Breast epithelium (tissue), 4 donors: Measurements from ENCODE around the gene SPOCK1. TPM values are rescaled to one million over a fixed set of nuclear protein-coding genes. Genes with fewer than 3 reads are reported as not detected.

ENCODE experiments used
- DNase-seq, 2 donors: peaks; one replicate each; pipeline ENCODE4 v3.0.0-alpha.2; 2019; ENCODE audit warnings: low spot score in 2 of 2
- H3K27ac ChIP-seq, 2 donors: fragments of 200-600 bp; sonication (generic) in 1 of 2; one replicate each; pipeline ENCODE4 v1.5.1; 2016 to 2019; ENCODE audit warnings: mild to moderate bottlenecking in 1 of 2
- H3K27me3 ChIP-seq, 2 donors: fragments of 200-600 bp; sonication (generic) in 1 of 2; one replicate each; pipeline versions ENCODE4 v1.5.1 to v1.6.0; 2017 to 2019; ENCODE audit warnings: control low read depth in 1 of 2, mild to moderate bottlenecking in 1 of 2
- H3K36me3 ChIP-seq: fragments of 200-600 bp; one replicate; pipeline ENCODE4 v1.5.1; 2019
- H3K4me1 ChIP-seq, 2 donors: fragments of 200-600 bp; sonication (generic); one replicate each; pipeline ENCODE4 v1.5.1; 2016 to 2019; ENCODE audit warnings: control low read depth in 1 of 2
- H3K4me3 ChIP-seq, 3 donors: fragments of 200-600 bp; sonication (generic); 1 replicate in 2 of 3; 2 replicates in 1 of 3; pipeline ENCODE4 v1.5.1; 2016 to 2019; ENCODE audit warnings: mild to moderate bottlenecking in 3 of 3, moderate library complexity in 2 of 3
- H3K9me3 ChIP-seq, 2 donors: fragments of 200-600 bp; sonication (generic) in 1 of 2; one replicate each; pipeline ENCODE4 v1.5.1; 2016 to 2019; ENCODE audit warnings: control low read depth in 1 of 2
- POLR2A ChIP-seq: fragments of 450-650 bp; IDR thresholded peaks from one replicate; pipeline ENCODE4 v1.6.1; 2016; ENCODE audit warnings: antibody characterized with exemption, mild to moderate bottlenecking, moderate library complexity
- POLR2AphosphoS5 ChIP-seq, 3 donors: sonication (generic); formaldehyde crosslinking; IDR thresholded peaks; one replicate each; pipeline ENCODE4 v1.6.1; 2017; ENCODE audit warnings: antibody characterized with exemption in 3 of 3
- intact Hi-C: fragments of 100-400 bp; cut with DNase I; formaldehyde crosslinking; loops from one replicate; pipeline ENCODE4 v1.15.1; 2023; ENCODE audit warnings: low total_unique reads
- total RNA-seq, 3 donors: library from RNA; depleted of rRNA; stranded (reverse); fragments of >200 nt; gene quantifications; one replicate each; pipeline ENCODE4 v1.1.0, GENCODE V29; 2016
- TF ChIP-seq, protein P1 (sequence below), 3 donors: fragments of 450-650 bp; IDR thresholded peaks; one replicate each; pipeline ENCODE4 v1.5.1; 2016 to 2017; ENCODE audit warnings: antibody characterized with exemption in 3 of 3, mild to moderate bottlenecking in 3 of 3, moderate library complexity in 3 of 3

The SPOCK1 gene
- total RNA-seq, 3 donors from 2014 or later: 14.5 to 52.0 (median 24.3) TPM

GRCh38 chr5:137101544-137101943 lies 397.6 kb downstream of the SPOCK1 start:
- no peak overlapping the region for H3K4me3 ChIP-seq
- no peak for DNase-seq
- TF ChIP-seq POLR2A: no peak
- TF ChIP-seq POLR2AphosphoS5 (IDR thresholded peaks at IDR 0.05): no peak
- TF ChIP-seq, protein P1, sequence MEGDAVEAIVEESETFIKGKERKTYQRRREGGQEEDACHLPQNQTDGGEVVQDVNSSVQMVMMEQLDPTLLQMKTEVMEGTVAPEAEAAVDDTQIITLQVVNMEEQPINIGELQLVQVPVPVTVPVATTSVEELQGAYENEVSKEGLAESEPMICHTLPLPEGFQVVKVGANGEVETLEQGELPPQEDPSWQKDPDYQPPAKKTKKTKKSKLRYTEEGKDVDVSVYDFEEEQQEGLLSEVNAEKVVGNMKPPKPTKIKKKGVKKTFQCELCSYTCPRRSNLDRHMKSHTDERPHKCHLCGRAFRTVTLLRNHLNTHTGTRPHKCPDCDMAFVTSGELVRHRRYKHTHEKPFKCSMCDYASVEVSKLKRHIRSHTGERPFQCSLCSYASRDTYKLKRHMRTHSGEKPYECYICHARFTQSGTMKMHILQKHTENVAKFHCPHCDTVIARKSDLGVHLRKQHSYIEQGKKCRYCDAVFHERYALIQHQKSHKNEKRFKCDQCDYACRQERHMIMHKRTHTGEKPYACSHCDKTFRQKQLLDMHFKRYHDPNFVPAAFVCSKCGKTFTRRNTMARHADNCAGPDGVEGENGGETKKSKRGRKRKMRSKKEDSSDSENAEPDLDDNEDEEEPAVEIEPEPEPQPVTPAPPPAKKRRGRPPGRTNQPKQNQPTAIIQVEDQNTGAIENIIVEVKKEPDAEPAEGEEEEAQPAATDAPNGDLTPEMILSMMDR (IDR thresholded peaks at IDR 0.05): no peak
- no peaks in the 10 kb centered on the region for H3K27me3 ChIP-seq
- no peaks in the 10 kb centered on the region for H3K9me3 ChIP-seq
- H3K4me1 ChIP-seq: no peaks in the 10 kb centered on the region
- no peaks in the 10 kb centered on the region for H3K36me3 ChIP-seq
- H3K27ac ChIP-seq: no peak overlapping the region
- intact Hi-C loops: no loop called here

- no peaks in the 10 kb centered on the region for H3K4me1 ChIP-seq
- H3K4me3 ChIP-seq: no peak overlapping the region
- no peak for TF ChIP-seq POLR2A
- intact Hi-C loops: no loop called here
- H3K36me3 ChIP-seq: no peaks in the 10 kb centered on the region
- no peaks in the 10 kb centered on the region for H3K9me3 ChIP-seq
- H3K27ac ChIP-seq: no peak overlapping the region
- no peak for DNase-seq
- no peaks in the 10 kb centered on the region for H3K27me3 ChIP-seq
Observed at GRCh38 chr5:137099651-137100050, 399.5 kb downstream of the SPOCK1 start.

DNA sequence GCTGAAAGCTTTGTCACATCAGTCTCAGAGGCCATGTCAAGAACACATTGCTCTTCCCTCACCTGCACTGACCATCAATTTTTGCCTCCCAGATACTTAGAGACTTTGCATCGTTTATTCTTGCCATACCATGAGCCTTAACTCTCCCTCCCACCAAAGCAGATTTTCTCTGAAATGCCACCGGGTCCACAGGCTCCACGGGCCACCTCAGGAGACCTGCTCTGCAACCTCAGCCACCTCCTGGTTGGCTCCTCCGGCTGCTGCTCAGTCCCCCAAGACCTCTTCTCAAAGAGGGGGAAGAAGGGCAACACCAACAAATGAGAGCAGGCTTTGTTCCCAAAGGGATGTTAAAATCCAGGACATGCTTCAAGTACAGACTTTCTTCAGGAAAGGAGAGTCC lies 400.5 kb downstream of the SPOCK1 start:
- TF ChIP-seq POLR2AphosphoS5 (IDR thresholded peaks at IDR 0.05): no peak
- TF ChIP-seq POLR2A: no peak
- TF ChIP-seq, protein P1 (IDR thresholded peaks at IDR 0.05): no peak
- intact Hi-C loops: no loop called here
- Histone ChIP-seq H3K4me1 (no peaks in the 10 kb centered on the region), H3K27me3 (no peaks in the 10 kb centered on the region), H3K36me3 (no peaks in the 10 kb centered on the region), H3K4me3 (no peak overlapping the region), H3K9me3 (no peaks in the 10 kb centered on the region), H3K27ac (no peak overlapping the region)
- no peak for DNase-seq

DNA sequence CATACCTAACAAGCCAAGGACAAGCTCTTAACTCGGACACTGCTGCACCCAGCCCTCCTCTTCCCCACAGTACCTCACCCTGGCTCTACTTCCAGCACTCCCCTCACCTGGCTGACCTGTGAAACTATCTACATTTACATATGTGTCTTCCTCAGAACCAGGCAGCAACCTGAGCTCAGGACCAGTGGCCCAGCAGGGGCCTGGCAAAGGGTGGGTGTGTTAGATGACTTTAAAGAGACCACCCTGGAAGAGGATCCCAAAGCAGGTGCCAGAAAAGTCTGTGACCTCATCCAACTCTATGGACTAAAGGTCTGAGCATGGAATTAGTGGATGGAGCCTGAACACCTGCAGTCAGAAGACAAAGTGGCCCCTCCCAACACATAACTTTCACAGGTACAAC lies 400.9 kb downstream of the SPOCK1 start:
- no peak overlapping the region for H3K27ac ChIP-seq
- no peak overlapping the region for H3K4me3 ChIP-seq
- DNase-seq: no peak
- no peaks in the 10 kb centered on the region for H3K27me3 ChIP-seq
- no peaks in the 10 kb centered on the region for H3K9me3 ChIP-seq
- H3K4me1 ChIP-seq: no peaks in the 10 kb centered on the region
- TF ChIP-seq POLR2A (no peak), POLR2AphosphoS5 (IDR thresholded peaks at IDR 0.05) (no peak)
- TF ChIP-seq, protein P1 (IDR thresholded peaks at IDR 0.05): no peak
- intact Hi-C loops: no loop called here
- H3K36me3 ChIP-seq: no peaks in the 10 kb centered on the region

DNA sequence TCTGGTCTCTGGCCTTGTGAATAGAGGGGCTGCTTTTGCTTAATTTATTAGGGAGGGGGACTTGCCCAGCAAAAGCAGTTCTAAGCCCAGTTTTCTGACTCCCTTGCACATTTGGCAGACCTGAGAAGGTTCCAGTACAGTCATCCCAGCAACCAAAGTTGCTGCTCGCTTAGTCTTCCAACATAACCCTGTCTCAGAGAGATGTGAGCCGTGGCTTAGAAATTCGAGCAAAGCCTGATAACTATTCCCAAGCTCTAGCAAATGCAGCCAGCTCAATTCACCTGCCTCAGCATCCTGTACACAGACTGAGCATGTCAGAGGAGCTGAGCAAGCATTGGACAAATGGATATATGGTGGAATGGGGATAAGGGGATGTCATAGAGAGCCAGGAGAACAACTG lies 401.9 kb downstream of the SPOCK1 start:
- Histone ChIP-seq H3K27ac (no peak overlapping the region), H3K27me3 (no peaks in the 10 kb centered on the region), H3K36me3 (no peaks in the 10 kb centered on the region), H3K9me3 (no peaks in the 10 kb centered on the region), H3K4me3 (no peak overlapping the region), H3K4me1 (no peaks in the 10 kb centered on the region)
- TF ChIP-seq POLR2A (no peak), POLR2AphosphoS5 (IDR thresholded peaks at IDR 0.05) (no peak)
- TF ChIP-seq, protein P1 (IDR thresholded peaks at IDR 0.05): no peak
- intact Hi-C loops: no loop called here
- no peak for DNase-seq
